22Rv1 (cell line): ENCODE measurements around the gene OSM.

Experiments used
- H3K27ac ChIP-seq: fragments of 450-650 bp; 2 replicates; pipeline ENCODE4 v1.5.1; 2017
- ZFX ChIP-seq: fragments of 450-650 bp; IDR thresholded peaks from 2 replicates; pipeline ENCODE4 v1.6.1; 2017; ENCODE audit warnings: antibody characterized with exemption, borderline replicate concordance
- TF ChIP-seq, protein P1 (sequence below): fragments of 450-650 bp; IDR thresholded peaks from 2 replicates; pipeline ENCODE4 v1.5.1; 2017; ENCODE audit warnings: mild to moderate bottlenecking

OSM gene

DNA sequence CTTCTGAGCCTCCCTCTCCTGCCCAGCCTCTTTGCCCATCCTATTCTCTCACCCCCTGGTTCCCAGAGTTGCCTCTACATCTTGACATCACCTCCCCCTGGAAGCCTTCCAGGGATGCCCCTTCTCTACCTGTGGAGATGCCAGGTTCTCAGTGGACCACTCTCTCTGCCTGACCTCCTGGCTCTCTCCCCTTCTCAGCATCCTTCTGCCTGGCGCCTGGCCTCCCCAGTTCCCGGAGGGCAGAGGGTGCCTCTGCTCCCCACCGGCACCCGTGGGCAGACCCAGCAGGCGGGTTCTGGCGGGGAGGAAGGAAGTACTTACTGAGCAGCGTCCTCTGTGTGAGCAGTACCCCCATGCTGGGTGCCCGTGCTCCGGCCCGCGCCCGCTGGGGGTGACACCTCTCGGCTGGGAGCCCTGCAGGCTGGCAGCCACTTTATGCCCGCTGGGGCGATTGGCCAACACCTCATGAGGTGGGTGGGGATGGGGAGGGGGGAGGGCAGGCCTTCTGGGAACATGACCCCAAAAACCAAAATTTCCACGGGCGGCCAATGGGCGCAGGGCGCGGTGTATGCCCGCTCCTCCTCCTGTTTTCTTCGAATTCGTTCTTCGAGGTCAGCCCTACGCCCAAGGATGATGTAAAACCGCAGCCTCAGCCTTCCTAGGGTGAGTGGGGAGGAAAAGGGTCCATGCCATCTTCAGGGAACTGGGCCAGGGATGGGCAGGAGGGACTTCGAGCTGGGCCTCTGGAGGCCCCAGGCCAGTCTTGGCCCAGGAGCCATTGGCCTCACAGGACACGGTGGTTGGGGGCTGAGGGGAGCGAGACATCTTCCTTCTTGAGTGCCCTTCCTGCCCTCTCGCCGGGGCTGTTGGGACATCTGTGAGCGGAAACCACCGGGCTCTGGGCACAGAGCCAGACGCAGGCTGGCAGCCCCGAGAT lies at the start of gene OSM:
Gene OSM, minus strand, starts transcription at position 407 of the 937 bp plus-strand sequence. Its CDS starts 52 bp downstream, at position 355.
- TF ChIP-seq, protein P1, sequence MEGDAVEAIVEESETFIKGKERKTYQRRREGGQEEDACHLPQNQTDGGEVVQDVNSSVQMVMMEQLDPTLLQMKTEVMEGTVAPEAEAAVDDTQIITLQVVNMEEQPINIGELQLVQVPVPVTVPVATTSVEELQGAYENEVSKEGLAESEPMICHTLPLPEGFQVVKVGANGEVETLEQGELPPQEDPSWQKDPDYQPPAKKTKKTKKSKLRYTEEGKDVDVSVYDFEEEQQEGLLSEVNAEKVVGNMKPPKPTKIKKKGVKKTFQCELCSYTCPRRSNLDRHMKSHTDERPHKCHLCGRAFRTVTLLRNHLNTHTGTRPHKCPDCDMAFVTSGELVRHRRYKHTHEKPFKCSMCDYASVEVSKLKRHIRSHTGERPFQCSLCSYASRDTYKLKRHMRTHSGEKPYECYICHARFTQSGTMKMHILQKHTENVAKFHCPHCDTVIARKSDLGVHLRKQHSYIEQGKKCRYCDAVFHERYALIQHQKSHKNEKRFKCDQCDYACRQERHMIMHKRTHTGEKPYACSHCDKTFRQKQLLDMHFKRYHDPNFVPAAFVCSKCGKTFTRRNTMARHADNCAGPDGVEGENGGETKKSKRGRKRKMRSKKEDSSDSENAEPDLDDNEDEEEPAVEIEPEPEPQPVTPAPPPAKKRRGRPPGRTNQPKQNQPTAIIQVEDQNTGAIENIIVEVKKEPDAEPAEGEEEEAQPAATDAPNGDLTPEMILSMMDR, result no peak
- no peak for TF ChIP-seq ZFX
- no peak within 1 kb of the TSS for H3K27ac ChIP-seq

DNA sequence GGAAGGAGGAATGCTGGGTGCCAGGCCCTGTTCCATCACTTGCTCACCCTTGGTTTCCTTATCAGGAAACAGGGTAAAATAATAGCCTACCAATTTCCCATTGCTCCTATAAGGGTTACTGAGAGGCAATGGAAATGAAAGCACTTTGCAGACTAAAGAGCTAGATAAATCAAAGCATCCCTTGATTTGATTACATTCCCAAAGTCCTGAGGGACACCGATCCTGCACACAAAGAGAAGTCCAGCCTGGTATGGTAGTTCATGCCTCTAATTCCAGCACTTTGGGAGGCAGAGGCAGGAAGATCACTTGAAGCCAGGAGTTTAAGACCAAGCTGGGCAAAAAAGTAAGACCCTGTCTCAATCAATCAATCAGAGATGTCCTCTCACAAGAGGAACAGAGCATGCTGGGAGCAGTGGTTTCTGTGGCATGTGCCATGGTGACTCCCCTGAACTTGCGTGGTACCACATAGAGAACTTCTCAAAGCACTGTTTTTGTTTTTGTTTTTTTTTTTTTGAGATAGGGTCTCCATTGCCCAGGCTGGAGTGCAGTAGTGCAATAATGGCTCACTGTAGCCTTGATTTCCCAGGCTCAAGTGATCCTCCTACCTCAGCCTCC lies 49.4 kb upstream of the OSM start:
- no peak overlapping the region for H3K27ac ChIP-seq
- TF ChIP-seq, protein P1, result no peak
- TF ChIP-seq ZFX, result no peak

DNA sequence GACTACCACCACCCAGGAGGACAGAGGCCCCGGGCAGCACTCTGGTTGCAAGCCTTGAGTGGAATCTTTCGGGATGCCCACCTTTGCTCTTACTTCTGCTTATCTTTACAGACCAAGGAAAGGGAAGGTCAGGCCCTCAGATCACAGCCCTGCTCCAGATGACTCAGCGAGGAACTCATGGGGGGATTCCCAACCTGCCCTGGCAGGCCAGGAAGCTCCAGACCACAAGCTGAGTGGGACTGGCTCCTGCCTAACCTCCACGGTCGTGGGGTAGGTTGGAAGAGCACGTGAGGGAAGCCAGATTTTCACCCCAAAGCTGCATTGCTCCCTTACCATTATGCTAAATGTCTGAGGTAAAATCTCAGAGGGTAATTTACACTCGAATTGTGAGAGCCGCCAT lies 48.3 kb upstream of the OSM start:
- TF ChIP-seq, protein P1, result no peak
- TF ChIP-seq ZFX, result no peak
- H3K27ac ChIP-seq, result no peak overlapping the region

DNA sequence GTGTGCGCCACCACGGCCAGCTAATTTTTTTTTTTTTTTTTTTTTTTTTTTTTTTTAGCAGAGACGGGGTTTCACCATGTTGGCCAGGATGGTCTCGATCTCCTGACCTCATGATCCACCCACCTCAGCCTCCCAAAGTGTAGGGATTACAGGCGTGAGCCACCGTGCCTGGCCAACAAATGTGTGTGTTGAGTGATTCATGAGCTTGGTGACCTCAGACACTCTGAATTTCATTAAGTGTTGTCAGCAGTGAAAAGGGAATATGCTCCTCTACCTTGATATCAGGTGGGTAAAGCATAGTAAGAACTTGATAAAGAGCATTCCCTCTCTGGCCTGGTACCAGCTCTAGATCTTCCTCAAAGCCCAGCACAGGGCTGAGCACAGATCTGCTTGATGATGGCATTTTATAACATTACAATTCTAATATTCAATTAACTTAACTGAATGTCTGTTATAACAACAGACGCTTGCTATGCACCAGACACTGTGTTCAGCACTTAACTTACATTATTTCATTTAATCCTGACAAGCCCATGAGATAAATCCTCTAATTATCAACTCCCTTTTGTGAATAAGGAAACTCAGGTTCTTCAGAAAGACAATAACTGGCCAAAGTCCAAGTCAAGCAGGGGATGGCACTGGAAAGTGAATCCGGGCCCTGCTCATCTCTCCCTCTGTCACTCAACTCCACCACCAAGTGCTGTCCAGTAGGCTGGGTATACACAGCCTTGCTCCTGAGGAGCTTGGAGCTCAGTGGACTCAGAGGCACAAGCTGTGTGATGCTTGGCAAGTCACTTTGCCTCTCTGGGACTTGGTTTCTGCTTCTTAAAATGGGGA lies 47.1 kb upstream of the OSM start:
- TF ChIP-seq, protein P1, result no peak
- no peak for TF ChIP-seq ZFX
- no peak overlapping the region for H3K27ac ChIP-seq

DNA sequence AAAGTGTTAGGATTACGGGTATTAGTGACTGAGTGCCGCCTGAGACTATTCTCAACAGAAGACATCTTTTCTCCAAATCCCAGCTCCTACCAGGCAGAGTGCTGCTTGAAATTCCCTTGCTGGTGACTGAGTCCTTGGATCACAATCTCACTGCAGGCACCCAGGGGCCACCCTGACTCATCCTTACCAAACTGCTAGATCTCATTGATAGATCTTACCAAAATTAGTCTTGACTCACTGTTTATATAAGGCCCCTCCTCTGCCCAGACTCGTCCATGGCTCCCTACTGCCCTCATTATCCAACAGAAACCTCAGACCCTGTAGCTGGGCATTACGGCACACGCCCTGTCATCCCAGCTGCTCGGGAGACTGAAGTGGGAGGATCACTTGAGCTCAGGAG lies 45.4 kb upstream of the OSM start:
- no peak overlapping the region for H3K27ac ChIP-seq

DNA sequence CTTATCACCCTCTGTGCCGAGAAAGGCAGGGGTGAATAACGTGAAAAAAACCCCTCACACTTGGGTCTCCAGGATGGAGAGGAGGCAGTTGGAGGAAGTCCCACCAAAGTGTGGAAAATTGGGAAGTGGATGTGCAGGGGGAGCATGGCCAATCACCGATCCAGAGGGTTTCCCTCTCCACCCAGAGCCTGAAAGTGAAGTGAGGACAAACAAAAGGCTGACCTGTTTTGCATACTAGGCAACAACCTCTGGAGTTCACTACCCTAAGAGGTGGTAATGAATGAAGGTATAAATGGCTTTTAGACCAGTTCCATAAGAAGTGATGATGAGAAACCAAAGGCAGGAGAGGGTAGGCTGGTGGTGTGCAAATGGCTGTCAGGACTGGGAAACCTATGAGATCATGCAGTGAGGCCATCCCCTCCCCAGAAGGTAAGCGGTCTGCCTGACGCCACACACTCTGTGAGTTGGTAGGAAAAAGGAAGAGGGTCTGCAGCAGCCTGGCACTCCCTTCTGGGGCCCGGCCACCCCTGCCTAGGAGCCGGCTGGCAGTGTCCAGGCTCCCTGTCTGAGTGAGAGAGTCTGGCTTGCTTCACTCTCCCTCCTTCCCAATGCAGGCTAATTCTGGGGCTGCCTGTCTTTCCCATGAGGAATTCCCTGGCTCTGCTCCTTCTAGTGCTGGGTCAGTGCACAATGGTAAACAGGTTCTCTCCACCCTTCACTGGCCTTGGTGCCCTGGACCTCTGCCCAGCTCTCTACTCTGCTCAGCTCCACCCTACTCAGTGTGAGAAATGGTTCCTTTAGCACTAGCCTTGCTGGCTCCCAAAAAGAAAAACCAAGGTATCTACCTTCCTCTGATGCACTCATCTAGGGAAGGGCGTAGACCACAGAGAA lies 44.5 kb upstream of the OSM start:
- H3K27ac ChIP-seq, result peak overlapping the region; percentile 18; the same call in 1 of the 2 replicates
- TF ChIP-seq ZFX, result no peak
- TF ChIP-seq, protein P1, result no peak

More for the DNA sequence above, 45.4 kb upstream of the OSM start:
- no peak for TF ChIP-seq ZFX
- TF ChIP-seq, protein P1, result no peak
